Breast epithelium (tissue), 4 donors: Measurements from ENCODE around the gene UBAC1. TPM values are rescaled to one million over a fixed set of nuclear protein-coding genes. Genes with fewer than 3 reads are reported as not detected.

Source experiments
- DNase-seq, 2 donors: peaks; one replicate each; pipeline ENCODE4 v3.0.0-alpha.2; 2019; ENCODE audit warnings: low spot score in 2 of 2
- H3K27ac ChIP-seq, 2 donors: fragments of 200-600 bp; sonication (generic) in 1 of 2; one replicate each; pipeline ENCODE4 v1.5.1; 2016 to 2019; ENCODE audit warnings: mild to moderate bottlenecking in 1 of 2
- H3K27me3 ChIP-seq, 2 donors: fragments of 200-600 bp; sonication (generic) in 1 of 2; one replicate each; pipeline versions ENCODE4 v1.5.1 to v1.6.0; 2017 to 2019; ENCODE audit warnings: control low read depth in 1 of 2, mild to moderate bottlenecking in 1 of 2
- H3K36me3 ChIP-seq: fragments of 200-600 bp; one replicate; pipeline ENCODE4 v1.5.1; 2019
- H3K4me1 ChIP-seq, 2 donors: fragments of 200-600 bp; sonication (generic); one replicate each; pipeline ENCODE4 v1.5.1; 2016 to 2019; ENCODE audit warnings: control low read depth in 1 of 2
- H3K4me3 ChIP-seq, 3 donors: fragments of 200-600 bp; sonication (generic); 1 replicate in 2 of 3; 2 replicates in 1 of 3; pipeline ENCODE4 v1.5.1; 2016 to 2019; ENCODE audit warnings: mild to moderate bottlenecking in 3 of 3, moderate library complexity in 2 of 3
- H3K9me3 ChIP-seq, 2 donors: fragments of 200-600 bp; sonication (generic) in 1 of 2; one replicate each; pipeline ENCODE4 v1.5.1; 2016 to 2019; ENCODE audit warnings: control low read depth in 1 of 2
- CTCF ChIP-seq, 3 donors: fragments of 450-650 bp; IDR thresholded peaks; one replicate each; pipeline ENCODE4 v1.5.1; 2016 to 2017; ENCODE audit warnings: antibody characterized with exemption in 3 of 3, mild to moderate bottlenecking in 3 of 3, moderate library complexity in 3 of 3
- POLR2A ChIP-seq: fragments of 450-650 bp; IDR thresholded peaks from one replicate; pipeline ENCODE4 v1.6.1; 2016; ENCODE audit warnings: antibody characterized with exemption, mild to moderate bottlenecking, moderate library complexity
- POLR2AphosphoS5 ChIP-seq, 3 donors: sonication (generic); formaldehyde crosslinking; IDR thresholded peaks; one replicate each; pipeline ENCODE4 v1.6.1; 2017; ENCODE audit warnings: antibody characterized with exemption in 3 of 3
- intact Hi-C: fragments of 100-400 bp; cut with DNase I; formaldehyde crosslinking; loops from one replicate; pipeline ENCODE4 v1.15.1; 2023; ENCODE audit warnings: low total_unique reads
- total RNA-seq, 3 donors: library from RNA; depleted of rRNA; stranded (reverse); fragments of >200 nt; gene quantifications; one replicate each; pipeline ENCODE4 v1.1.0, GENCODE V29; 2016

Gene UBAC1
- total RNA-seq, 3 donors from 2014 or later: 39.2 to 53.0 (median 45.6) TPM

- H3K27ac ChIP-seq: no peak overlapping the region
Observed at GRCh38 chr9:135983208-135984071, 22.3 kb upstream of the UBAC1 start.

DNA sequence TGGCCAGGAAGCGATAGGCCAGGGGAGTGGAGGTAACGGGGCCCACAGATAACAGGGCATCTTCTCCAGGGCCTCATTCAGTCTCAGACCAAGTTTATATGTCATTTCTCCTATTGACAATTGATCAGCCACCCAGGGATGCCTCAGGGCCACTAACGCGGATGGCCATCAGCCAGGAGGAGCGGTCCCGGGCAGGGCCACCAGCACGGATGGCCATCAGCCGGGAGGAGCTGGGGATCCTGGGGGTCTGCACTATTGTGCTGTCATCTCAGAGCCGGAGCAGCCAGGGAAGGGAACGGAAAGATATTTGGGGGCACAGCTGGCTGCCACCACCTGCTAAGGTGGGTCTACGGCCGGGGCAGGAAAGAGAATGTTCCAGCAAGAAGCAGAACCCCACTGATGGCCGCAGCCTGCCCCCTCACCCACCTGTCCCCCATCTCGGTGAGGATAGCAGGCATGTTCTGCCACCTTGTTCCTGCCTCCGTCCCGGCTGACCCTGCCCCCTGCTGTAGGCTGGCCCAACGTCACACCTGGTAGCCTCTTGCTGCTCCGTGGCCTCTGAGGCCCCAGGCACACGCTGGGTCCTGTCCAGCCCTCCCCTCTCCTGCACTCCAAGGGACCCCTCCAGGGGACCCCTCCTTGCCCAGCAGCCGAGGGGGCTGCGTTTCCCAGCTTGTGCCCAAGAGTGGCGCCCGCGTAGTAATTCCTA, 21.5 kb upstream of the UBAC1 start:
- no peak for DNase-seq
- TF ChIP-seq CTCF (IDR thresholded peaks at IDR 0.05) (no peak), POLR2A (no peak), POLR2AphosphoS5 (IDR thresholded peaks at IDR 0.05) (no peak)
- Histone ChIP-seq H3K4me1 (no peaks in the 10 kb centered on the region), H3K27me3 (peaks cover 0 to 63% of the 10 kb centered on the region in 2 donors), H3K36me3 (no peaks in the 10 kb centered on the region), H3K9me3 (no peaks in the 10 kb centered on the region), H3K4me3 (no peak overlapping the region), H3K27ac (no peak overlapping the region)
- intact Hi-C loops: no loop called here

More at GRCh38 chr9:135983208-135984071, 22.3 kb upstream of the UBAC1 start:
- H3K36me3 ChIP-seq: no peaks in the 10 kb centered on the region
- no peaks in the 10 kb centered on the region for H3K9me3 ChIP-seq
- intact Hi-C loops: no loop called here
- H3K4me1 ChIP-seq: no peaks in the 10 kb centered on the region
- DNase-seq: no peak
- peaks cover 0 to 71% of the 10 kb centered on the region in 2 donors for H3K27me3 ChIP-seq
- H3K4me3 ChIP-seq: no peak overlapping the region
- TF ChIP-seq POLR2A (no peak), CTCF (IDR thresholded peaks at IDR 0.05) (no peak), POLR2AphosphoS5 (IDR thresholded peaks at IDR 0.05) (no peak)

DNA sequence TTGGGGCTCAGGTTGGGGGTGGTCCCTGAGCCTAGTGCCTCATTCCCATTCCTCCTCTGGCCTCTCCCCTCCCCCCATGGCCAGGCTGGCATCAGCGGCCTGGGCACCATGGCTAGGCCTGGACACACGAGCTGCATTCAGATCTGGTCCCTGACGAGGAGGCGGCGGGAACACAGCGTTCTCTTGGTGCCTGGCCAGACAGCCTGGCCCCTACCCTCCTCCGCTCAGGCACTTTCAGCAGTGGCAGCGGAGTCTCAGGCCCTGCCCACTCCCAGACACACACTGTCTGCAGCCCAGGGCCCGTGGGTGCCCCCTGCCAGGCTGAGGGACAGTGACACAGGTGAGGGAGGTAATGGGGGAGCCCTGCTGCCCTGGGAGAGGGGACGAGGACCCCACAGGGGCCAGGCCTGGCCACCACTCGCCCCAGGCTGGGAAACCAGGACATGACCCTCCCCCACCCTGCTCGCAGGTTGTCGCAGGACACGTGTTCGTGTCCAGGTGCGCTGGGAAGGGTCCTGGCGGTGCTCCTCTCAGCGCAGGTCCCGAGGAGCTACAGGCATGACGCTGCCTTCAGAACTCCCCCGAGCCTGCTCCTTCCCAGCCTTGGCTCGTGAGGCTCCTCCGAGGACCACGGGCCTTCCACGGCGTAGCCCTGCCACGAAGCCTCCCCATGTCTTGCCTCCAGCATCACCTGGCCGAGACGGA, 19.9 kb upstream of the UBAC1 start:
- H3K27me3 ChIP-seq: peaks cover 0 to 67% of the 10 kb centered on the region in 2 donors
- no peaks in the 10 kb centered on the region for H3K9me3 ChIP-seq
- no peaks in the 10 kb centered on the region for H3K4me1 ChIP-seq
- no peaks in the 10 kb centered on the region for H3K36me3 ChIP-seq
- no peak for TF ChIP-seq POLR2A
- TF ChIP-seq POLR2AphosphoS5 (IDR thresholded peaks at IDR 0.05): no peak
- no peak for TF ChIP-seq CTCF (IDR thresholded peaks at IDR 0.05)
- intact Hi-C loops: no loop called here
- H3K4me3 ChIP-seq: no peak overlapping the region
- H3K27ac ChIP-seq: no peak overlapping the region
- DNase-seq: no peak

GRCh38 chr9:135979547-135980166, 18.5 kb upstream of the UBAC1 start:
- DNase-seq: no peak
- H3K27ac ChIP-seq: no peak overlapping the region
- H3K27me3 ChIP-seq: peaks cover 0 to 63% of the 10 kb centered on the region in 2 donors
- no peaks in the 10 kb centered on the region for H3K36me3 ChIP-seq
- H3K4me1 ChIP-seq: no peaks in the 10 kb centered on the region
- intact Hi-C loops: no loop called here
- TF ChIP-seq POLR2A (no peak), POLR2AphosphoS5 (IDR thresholded peaks at IDR 0.05) (no peak), CTCF (IDR thresholded peaks at IDR 0.05) (no peak)
- H3K9me3 ChIP-seq: no peaks in the 10 kb centered on the region
- no peak overlapping the region for H3K4me3 ChIP-seq
